Retinal pigment epithelial cell (primary cell): ENCODE results near the gene MED27.

Source experiments
- DNase-seq: peaks from one replicate; pipeline ENCODE4 v3.0.0-alpha.2; 2010; ENCODE audit warnings: low read depth
- H3K4me3 ChIP-seq: 2 replicates; pipeline ENCODE4 v1.5.1; 2011; ENCODE audit warnings: mild to moderate bottlenecking, low read length, control low read depth, moderate library complexity
- TF ChIP-seq, protein P1 (sequence below): conservative IDR thresholded peaks from 2 replicates; pipeline ENCODE4 v1.5.1; 2011; ENCODE audit warnings: low read depth, low read length, control low read depth, inconsistent platforms

MED27 gene

DNA sequence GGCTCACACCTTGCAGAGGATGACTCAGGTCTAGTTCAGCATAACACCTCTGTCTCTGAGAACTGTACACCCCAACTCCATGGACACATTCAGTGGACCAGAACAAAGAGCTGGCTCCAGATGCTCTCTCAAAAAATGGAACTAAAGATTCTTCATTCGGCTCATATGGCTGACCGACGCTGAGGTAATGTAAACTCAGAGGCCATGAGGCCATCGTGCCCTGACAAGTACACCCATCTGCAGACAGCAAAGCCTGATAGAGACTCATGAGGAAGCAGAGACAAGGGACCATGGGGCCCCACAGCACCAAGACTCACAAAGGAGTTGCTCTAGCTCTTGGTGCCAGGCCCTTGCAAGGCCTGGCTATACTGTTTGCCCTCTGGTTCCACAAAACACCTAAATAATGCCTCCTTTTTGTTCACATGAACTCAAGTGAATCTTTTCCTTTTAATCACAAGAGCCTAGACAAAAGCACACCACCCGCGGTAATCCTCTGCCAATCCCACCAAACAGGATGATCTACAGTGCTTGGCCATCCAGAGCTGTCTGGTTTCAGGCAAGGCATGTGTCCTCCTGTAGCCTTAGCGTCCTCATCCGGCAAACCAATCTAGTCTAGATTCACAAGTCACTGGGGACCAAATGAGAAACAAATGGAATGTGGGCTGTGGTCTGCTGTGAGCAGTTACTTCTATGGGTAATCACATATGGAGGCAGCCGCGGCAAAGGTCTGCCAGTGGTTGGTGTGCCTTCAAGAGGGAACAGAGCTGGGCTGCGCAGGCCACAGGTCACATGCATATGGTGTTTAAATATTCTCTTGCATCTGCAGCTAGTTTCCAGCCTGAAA lies 22.7 kb downstream of the MED27 start:
- no peak overlapping the region for H3K4me3 ChIP-seq
- TF ChIP-seq, protein P1, sequence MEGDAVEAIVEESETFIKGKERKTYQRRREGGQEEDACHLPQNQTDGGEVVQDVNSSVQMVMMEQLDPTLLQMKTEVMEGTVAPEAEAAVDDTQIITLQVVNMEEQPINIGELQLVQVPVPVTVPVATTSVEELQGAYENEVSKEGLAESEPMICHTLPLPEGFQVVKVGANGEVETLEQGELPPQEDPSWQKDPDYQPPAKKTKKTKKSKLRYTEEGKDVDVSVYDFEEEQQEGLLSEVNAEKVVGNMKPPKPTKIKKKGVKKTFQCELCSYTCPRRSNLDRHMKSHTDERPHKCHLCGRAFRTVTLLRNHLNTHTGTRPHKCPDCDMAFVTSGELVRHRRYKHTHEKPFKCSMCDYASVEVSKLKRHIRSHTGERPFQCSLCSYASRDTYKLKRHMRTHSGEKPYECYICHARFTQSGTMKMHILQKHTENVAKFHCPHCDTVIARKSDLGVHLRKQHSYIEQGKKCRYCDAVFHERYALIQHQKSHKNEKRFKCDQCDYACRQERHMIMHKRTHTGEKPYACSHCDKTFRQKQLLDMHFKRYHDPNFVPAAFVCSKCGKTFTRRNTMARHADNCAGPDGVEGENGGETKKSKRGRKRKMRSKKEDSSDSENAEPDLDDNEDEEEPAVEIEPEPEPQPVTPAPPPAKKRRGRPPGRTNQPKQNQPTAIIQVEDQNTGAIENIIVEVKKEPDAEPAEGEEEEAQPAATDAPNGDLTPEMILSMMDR: no peak
- DNase-seq: no peak

DNA sequence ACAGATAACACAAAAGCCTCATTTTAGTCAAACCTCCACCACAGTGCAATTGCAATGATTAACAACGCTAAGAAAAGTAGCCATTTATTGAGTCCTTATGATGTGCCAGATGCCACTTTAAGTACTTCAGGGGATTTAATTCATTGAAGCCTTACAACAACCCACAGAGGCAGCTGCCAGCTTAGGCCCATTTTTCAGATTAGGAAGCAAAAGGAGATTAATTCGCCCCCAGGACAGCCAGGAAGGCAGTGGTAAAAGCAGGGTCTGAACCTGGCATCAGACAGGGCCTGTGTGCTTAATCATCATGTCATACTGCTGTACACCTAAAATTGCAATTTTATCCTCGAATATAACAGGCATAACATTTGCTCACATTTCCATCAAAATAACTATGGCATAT lies 23.9 kb downstream of the MED27 start:
- TF ChIP-seq, protein P1: no peak
- no peak for DNase-seq
- H3K4me3 ChIP-seq: no peak overlapping the region

DNA sequence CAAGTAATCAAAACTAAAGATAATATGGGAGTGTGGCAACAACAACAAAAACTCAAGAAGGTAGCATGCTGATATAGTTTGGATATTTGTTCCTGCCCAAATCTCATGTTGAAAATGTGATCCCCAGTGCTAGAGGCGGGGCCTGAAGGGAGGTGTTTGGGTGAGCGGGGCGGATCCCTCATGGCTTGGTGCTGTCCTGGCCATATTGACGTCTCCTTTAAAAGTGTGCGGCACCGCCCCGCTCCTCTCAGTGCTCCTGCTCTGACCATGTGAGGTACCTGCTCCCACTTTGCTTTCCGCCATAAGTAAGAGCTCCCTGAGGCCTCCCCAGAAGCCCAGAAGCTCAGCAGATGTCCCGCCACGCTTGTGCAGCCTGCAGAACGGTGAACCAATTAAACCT lies 25.6 kb downstream of the MED27 start:
- TF ChIP-seq, protein P1: no peak
- DNase-seq: no peak
- no peak overlapping the region for H3K4me3 ChIP-seq

DNA sequence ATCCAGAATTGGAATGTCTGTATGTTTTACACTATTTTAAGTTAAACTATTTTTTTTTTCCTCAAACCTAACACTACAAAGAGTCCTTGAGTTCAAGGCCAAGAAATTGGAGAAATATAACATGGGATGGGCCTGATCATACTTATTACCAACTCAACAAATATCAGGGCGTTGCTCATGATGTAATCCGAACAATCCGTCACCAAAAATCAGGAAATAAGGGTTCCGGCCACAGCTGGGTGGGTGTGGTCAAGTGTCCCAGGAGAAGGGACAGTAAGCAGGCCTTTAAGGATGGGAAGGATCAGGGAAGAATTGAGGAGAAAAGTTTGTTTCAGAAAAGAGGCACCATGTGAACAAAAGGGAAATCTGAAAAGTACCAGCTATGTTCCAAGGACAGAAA lies 29.8 kb downstream of the MED27 start:
- TF ChIP-seq, protein P1: no peak
- no peak overlapping the region for H3K4me3 ChIP-seq

DNA sequence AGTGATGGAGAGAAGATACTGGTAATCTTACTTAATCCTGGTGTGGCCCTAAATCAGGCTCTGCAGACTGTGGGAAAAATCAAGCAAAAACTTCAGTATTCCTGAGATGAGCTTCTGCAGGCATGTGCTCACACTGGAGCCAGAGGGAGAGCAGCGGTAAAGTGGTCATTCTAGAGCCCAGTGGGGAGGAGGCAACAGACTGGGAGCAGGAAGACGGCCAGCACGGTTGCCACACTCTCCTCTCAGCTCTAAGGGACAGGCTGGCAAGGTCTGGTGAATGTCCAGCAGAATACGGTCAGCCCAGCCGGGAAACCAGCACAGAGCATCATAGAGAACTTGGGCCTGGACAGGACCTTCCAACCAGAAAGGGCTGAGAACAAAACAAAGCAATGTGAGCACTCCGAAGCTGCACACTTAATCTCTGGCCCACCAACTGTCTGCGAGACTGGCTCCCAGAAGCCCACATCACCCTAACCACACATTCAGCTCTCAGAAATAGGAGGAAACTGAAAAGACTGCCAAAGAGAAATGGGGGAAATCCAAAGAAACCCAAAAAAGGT lies 30.3 kb downstream of the MED27 start:
- no peak overlapping the region for H3K4me3 ChIP-seq
- TF ChIP-seq, protein P1: no peak
- no peak for DNase-seq

More for the DNA sequence above, 29.8 kb downstream of the MED27 start:
- no peak for DNase-seq

DNA sequence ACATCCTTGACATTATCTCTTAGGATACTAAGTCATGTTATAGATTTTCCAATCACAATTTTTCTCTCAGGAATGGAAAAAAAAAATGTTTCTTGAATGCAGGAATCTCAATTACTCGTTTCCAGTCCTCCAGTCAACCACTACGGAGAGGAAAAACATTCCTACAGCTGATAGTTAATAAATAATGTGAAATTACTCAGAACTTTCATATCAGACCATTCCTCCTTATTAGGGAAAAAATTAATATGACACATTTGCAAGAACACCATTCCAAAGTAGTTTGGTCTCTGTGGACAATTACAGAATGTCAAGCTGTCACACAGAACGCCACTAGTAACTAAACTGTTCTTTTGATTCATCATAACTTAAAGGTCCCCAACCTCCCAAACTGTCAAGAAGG lies 31.5 kb downstream of the MED27 start:
- TF ChIP-seq, protein P1: no peak
- DNase-seq: no peak
- H3K4me3 ChIP-seq: no peak overlapping the region

DNA sequence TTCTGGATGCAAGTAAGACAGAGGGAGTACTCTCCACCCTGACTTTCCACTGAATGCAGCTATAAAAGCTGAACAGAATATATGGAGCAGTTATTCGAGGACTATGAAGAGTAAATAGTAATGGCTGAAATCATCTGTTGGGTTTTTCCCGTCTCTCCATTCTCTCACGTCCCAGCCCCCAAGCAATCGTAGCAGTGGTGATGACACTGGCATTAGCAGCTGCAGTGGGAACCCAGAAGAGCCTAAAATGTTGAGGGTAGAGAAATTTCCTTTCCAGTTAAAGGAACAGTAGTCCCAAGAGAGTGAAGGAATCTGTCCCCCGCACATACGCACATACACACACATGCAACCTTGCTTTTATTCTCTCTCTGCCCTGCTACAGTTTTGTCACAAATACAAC lies 33.2 kb downstream of the MED27 start:
- no peak overlapping the region for H3K4me3 ChIP-seq
- no peak for DNase-seq
- TF ChIP-seq, protein P1: no peak
